Activated CD8-positive, alpha-beta T cell treated with anti-CD3 and anti-CD28 coated beads for 36 hours (primary cell): ENCODE data around the gene SLC44A2. TPM values are rescaled to one million over a fixed set of nuclear protein-coding genes. Genes with fewer than 3 reads are reported as not detected.

Experiments
- ATAC-seq: fragments of 200-7000 bp; cut with Tn5 transposase; one replicate; pipeline ENCODE4 v1.10.0; 2021; ENCODE audit warnings: mild to moderate bottlenecking, moderate library complexity
- CTCF ChIA-PET: fragments of 350-600 bp; sonication (Branson Sonifier 250); formaldehyde crosslinking; loops from one replicate; lab custom pipeline; 2021; ENCODE audit warnings: antibody characterized with exemption; lab: Charles Lee
- POLR2A ChIA-PET: fragments of 350-600 bp; sonication (Branson Sonifier 250); formaldehyde crosslinking; loops from one replicate; lab custom pipeline; 2021; ENCODE audit warnings: antibody characterized with exemption; lab: Charles Lee
- DNase-seq: peaks from one replicate; pipeline ENCODE4 v3.0.0-alpha.2; 2020
- H3K27ac Mint-ChIP-seq: one replicate; pipeline ENCODE4 v1.8.0; 2021; ENCODE audit warnings: mild to moderate bottlenecking, mixed read lengths
- H3K27me3 Mint-ChIP-seq: one replicate; pipeline ENCODE4 v1.8.0; 2021; ENCODE audit warnings: mixed read lengths
- H3K36me3 Mint-ChIP-seq: one replicate; pipeline ENCODE4 v1.8.0; 2021; ENCODE audit warnings: low read depth, mixed read lengths
- H3K4me1 Mint-ChIP-seq: one replicate; pipeline ENCODE4 v1.8.0; 2021; ENCODE audit warnings: low read depth, mixed read lengths
- H3K4me3 Mint-ChIP-seq: one replicate; pipeline ENCODE4 v1.8.0; 2021; ENCODE audit warnings: mild to moderate bottlenecking, moderate library complexity, mixed read lengths
- H3K9me3 Mint-ChIP-seq: one replicate; pipeline ENCODE4 v1.8.0; 2021; ENCODE audit warnings: mixed read lengths
- intact Hi-C: fragments of 100-400 bp; cut with micrococcal nuclease; formaldehyde crosslinking; loops from one replicate; pipeline ENCODE4 v1.10.0; 2022
- total RNA-seq, 2 experiments: library from RNA; stranded (reverse); gene quantifications; one replicate each; pipeline ENCODE4 v1.2.3, GENCODE V29; 2021
- TF ChIP-seq, protein P1 (sequence below): fragments of 200-600 bp; IDR thresholded peaks from one replicate; pipeline ENCODE4 v1.8.0; 2022; ENCODE audit warnings: antibody characterized with exemption, mild to moderate bottlenecking

The SLC44A2 gene
- total RNA-seq, 2 experiments from 2014 or later = 66.0 to 71.4 TPM

DNA sequence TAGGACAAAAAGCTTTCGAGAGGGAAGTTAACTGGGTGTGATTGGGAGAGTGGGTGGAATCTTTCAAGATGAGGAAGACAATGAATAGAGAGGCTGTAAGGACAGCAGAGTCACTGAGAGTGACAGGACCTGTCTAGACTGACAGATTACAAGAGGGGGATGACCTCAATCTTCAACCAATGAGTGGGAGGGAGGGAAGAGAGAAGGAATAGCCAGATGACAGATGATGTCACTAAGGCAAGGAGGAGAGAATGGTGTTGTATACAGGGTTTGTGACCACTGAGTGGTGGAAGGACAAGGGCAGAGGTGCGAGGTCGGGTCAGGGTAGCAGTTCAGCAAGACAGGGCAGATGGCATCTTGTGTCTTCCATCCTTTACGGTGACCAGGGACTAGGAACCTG, 23.0 kb downstream of the SLC44A2 start:
- peaks cover 27% of the 10 kb centered on the region for H3K4me1 Mint-ChIP-seq
- no peak for DNase-seq
- H3K9me3 Mint-ChIP-seq = no peaks in the 10 kb centered on the region
- no peaks in the 10 kb centered on the region for H3K27me3 Mint-ChIP-seq
- H3K4me3 Mint-ChIP-seq = no peak overlapping the region
- no peak for ATAC-seq
- ChIA-PET POLR2A (interaction anchor here (0.6 kb wide), 1 partner anchor 178 kb away, joined by 3 read pairs; no protein-coding TSS in a partner anchor), CTCF (interaction anchor here (1.2 to 14.8 kb wide), 2 partner anchors 17 to 66 kb away, joined by 3 to 409 read pairs; no protein-coding TSS in a partner anchor)
- no peak overlapping the region for H3K27ac Mint-ChIP-seq
- TF ChIP-seq, protein P1, sequence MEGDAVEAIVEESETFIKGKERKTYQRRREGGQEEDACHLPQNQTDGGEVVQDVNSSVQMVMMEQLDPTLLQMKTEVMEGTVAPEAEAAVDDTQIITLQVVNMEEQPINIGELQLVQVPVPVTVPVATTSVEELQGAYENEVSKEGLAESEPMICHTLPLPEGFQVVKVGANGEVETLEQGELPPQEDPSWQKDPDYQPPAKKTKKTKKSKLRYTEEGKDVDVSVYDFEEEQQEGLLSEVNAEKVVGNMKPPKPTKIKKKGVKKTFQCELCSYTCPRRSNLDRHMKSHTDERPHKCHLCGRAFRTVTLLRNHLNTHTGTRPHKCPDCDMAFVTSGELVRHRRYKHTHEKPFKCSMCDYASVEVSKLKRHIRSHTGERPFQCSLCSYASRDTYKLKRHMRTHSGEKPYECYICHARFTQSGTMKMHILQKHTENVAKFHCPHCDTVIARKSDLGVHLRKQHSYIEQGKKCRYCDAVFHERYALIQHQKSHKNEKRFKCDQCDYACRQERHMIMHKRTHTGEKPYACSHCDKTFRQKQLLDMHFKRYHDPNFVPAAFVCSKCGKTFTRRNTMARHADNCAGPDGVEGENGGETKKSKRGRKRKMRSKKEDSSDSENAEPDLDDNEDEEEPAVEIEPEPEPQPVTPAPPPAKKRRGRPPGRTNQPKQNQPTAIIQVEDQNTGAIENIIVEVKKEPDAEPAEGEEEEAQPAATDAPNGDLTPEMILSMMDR = no peak
- intact Hi-C loops = no loop called here
- peaks cover 19% of the 10 kb centered on the region for H3K36me3 Mint-ChIP-seq

DNA sequence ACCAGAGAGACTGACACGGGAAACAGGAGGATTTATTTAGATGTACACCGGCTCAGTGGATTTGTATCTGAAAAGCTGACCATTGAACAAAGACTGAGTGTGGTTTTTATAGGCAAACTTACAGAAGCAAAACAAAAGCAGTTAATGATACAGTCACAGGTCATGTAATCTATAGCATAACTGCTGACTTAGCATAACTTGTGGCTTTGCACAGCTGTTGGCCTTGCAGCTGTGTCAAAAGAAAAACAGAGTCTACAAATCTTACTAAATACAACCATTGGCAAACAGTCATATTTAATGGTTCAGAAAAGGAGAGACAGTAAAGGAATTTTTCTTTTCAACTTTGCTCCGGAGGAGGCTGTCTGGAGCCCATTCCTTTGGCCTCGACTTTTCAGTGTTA, 26.5 kb downstream of the SLC44A2 start:
- CTCF ChIA-PET = interaction anchor here (0.8 to 14.8 kb wide), 7 partner anchors 8 to 109 kb away, joined by 3 to 409 read pairs (median 4); no protein-coding TSS in a partner anchor
- Mint-ChIP-seq H3K27ac (peak overlapping the region; percentile 32), H3K9me3 (no peaks in the 10 kb centered on the region), H3K27me3 (peaks cover 1% of the 10 kb centered on the region), H3K4me3 (peak overlapping the region; percentile 87), H3K4me1 (peaks cover 20% of the 10 kb centered on the region), H3K36me3 (peaks cover 36% of the 10 kb centered on the region)
- TF ChIP-seq, protein P1 = no peak
- ATAC-seq (no peak), DNase-seq (no peak)
- POLR2A ChIA-PET = interaction anchor here (0.6 to 2.5 kb wide), 7 partner anchors 9 to 109 kb away, joined by 3 to 9 read pairs (median 3); no protein-coding TSS in a partner anchor
- intact Hi-C loops = loop anchor here (5.0 kb wide), 1 partner anchor 45 kb away; no protein-coding TSS in a partner anchor

DNA sequence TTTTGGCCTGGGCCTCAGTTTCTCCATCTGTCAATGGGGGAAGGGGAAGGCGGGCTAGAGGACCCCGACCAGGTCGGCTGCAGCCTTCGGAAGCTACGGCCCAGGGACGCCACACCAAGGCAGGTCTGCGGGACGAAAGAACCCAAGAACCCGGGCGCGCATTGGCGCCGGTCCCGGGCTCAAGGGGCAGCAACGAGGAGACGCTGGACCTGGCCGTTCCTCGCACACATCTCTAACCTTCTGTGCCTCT, 28.1 kb downstream of the SLC44A2 start:
- DNase-seq (no peak), ATAC-seq (no peak)
- TF ChIP-seq, protein P1 = no peak
- H3K4me3 Mint-ChIP-seq = peak overlapping the region; percentile 87
- peaks cover 26% of the 10 kb centered on the region for H3K4me1 Mint-ChIP-seq
- intact Hi-C loops = loop anchor here (5.0 kb wide), 1 partner anchor 44 kb away; no protein-coding TSS in a partner anchor
- no peaks in the 10 kb centered on the region for H3K9me3 Mint-ChIP-seq
- peak overlapping the region; percentile 98 for H3K27ac Mint-ChIP-seq
- H3K36me3 Mint-ChIP-seq = peaks cover 46% of the 10 kb centered on the region
- POLR2A ChIA-PET = interaction anchor here (1.0 to 2.2 kb wide), 11 partner anchors 9 to 118 kb away, joined by 3 to 10 read pairs (median 6); no protein-coding TSS in a partner anchor
- CTCF ChIA-PET = interaction anchor here (0.7 to 14.8 kb wide), 4 partner anchors 9 to 84 kb away, joined by 3 to 409 read pairs (median 10); no protein-coding TSS in a partner anchor
- H3K27me3 Mint-ChIP-seq = peaks cover 1% of the 10 kb centered on the region

DNA sequence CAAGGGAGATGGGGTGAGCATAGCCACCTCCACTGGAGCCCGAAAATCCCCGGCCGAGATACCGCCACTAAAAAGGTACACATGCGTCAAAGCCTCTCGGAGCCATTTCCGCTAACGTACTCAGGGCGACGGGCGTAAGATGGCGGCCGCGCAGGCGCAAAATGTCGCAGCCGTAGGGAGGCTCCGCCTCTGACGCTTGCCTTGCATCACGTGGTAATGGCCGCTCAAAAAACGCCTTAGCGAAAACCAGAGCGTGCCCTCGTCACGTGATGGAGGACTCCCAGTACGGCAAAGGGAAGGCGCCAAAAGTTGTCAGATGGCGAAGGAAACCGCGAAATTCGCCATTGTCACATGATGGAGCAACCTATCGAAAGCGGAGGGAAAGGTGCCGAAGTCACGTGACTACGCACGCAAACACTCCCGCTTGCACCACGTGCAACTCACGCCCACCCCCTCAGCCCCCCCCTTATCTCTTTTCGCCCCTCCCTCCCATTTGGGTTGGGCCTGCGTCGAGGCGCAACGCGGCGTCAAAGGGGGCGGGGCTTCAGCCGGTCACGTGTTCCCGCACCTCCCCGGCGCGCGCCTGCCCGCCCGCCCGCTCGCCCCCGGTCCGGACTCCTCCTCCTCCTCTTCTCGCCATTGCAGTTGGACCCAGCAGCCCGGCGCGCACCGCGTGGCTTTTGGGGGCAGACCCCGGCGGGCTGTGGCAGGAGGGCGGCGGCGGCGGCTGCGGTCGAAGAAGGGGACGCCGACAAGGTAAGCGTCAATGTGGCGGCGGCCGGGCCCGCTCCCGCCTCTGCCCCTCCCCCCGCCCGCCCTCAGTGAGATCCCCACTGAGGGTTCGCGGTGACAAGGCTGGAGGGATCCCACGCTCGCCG, 28.6 kb downstream of the SLC44A2 start, which contains the start of gene ILF3:
Gene ILF3 (plus strand): TSS at position 615 of the 878 bp plus-strand sequence. CDS start 16,260 bp downstream, outside the sequence.
- H3K27me3 Mint-ChIP-seq = peaks cover 1% of the 10 kb centered on the region
- DNase-seq = peak; percentile 100
- H3K9me3 Mint-ChIP-seq = no peaks in the 10 kb centered on the region
- H3K4me1 Mint-ChIP-seq = peaks cover 29% of the 10 kb centered on the region
- H3K36me3 Mint-ChIP-seq = peaks cover 49% of the 10 kb centered on the region
- ChIA-PET CTCF (interaction anchor here (2.0 to 14.8 kb wide), 3 partner anchors 10 to 72 kb away, joined by 6 to 409 read pairs (median 13); no protein-coding TSS in a partner anchor), POLR2A (interaction anchor here (1.0 to 2.2 kb wide), 11 partner anchors 8 to 118 kb away, joined by 3 to 10 read pairs (median 6); no protein-coding TSS in a partner anchor)
- H3K4me3 Mint-ChIP-seq = peak within 1 kb of the TSS; percentile 87
- TF ChIP-seq, protein P1 = no peak
- H3K27ac Mint-ChIP-seq = peak within 1 kb of the TSS; percentile 98
- ATAC-seq = peak; percentile 84
- intact Hi-C loops = loop anchor here (5.0 kb wide), 1 partner anchor 43 kb away; no protein-coding TSS in a partner anchor
